Neural progenitor cell (in vitro differentiated cells): ENCODE measurements around the gene APOE. TPM values are rescaled to one million over a fixed set of nuclear protein-coding genes. Genes with fewer than 3 reads are reported as not detected.
"Not testable (repeated sequence)": the region's sequence is repeated elsewhere in the genome, so short reads cannot be mapped to it uniquely, and the experiment has no call there.

Experiments used
- DNase-seq: peaks from one replicate; pipeline ENCODE4 v3.0.0-alpha.2; 2016; ENCODE audit warnings: low spot score
- H2AFZ ChIP-seq: fragments of 200-600 bp; sonication (generic); replicated peaks from 2 replicates; pipeline ENCODE4 v1.6.1; 2016; ENCODE audit warnings: antibody characterized with exemption
- H3F3A ChIP-seq: fragments of 200-600 bp; sonication (generic); 2 replicates; pipeline ENCODE4 v1.6.1; 2016; ENCODE audit warnings: antibody characterized with exemption, low read depth
- H3K27ac ChIP-seq: fragments of 200-600 bp; sonication (generic); 2 replicates; pipeline ENCODE4 v1.5.1; 2016; ENCODE audit warnings: mild to moderate bottlenecking
- H3K27me3 ChIP-seq: fragments of 200-600 bp; sonication (generic); 2 replicates; pipeline ENCODE4 v1.6.1; 2016; ENCODE audit warnings: mild to moderate bottlenecking, moderate library complexity
- H3K36me3 ChIP-seq: fragments of 200-600 bp; sonication (generic); 2 replicates; pipeline ENCODE4 v1.5.1; 2016
- H3K4me1 ChIP-seq: fragments of 200-600 bp; sonication (generic); 2 replicates; pipeline ENCODE4 v1.6.1; 2016; ENCODE audit warnings: mixed run types
- H3K4me2 ChIP-seq: fragments of 200-600 bp; sonication (generic); 2 replicates; pipeline ENCODE4 v1.6.1; 2016
- H3K4me3 ChIP-seq: fragments of 200-600 bp; sonication (generic); 2 replicates; pipeline ENCODE4 v1.5.1; 2016
- H3K79me2 ChIP-seq: fragments of 200-600 bp; sonication (generic); 2 replicates; pipeline ENCODE4 v1.6.1; 2016; ENCODE audit warnings: low read depth
- H3K9ac ChIP-seq: fragments of 200-600 bp; sonication (generic); 2 replicates; pipeline ENCODE4 v1.6.1; 2016
- H3K9me3 ChIP-seq: fragments of 200-600 bp; sonication (generic); 2 replicates; pipeline ENCODE4 v1.5.1; 2016; ENCODE audit warnings: low read depth
- H4K20me1 ChIP-seq: fragments of 200-600 bp; sonication (generic); 2 replicates; pipeline ENCODE4 v1.6.1; 2016; ENCODE audit warnings: low read depth
- H3K27ac Mint-ChIP-seq: 3 replicates; pipeline ENCODE4 v1.8.0; 2021; ENCODE audit warnings: mixed read lengths
- H3K27me3 Mint-ChIP-seq: 2 replicates; pipeline ENCODE4 v1.8.0; 2022; ENCODE audit warnings: low read depth, mild to moderate bottlenecking, inconsistent platforms, moderate library complexity, mixed read lengths; ENCODE audit not compliant: insufficient read depth
- H3K36me3 Mint-ChIP-seq: 3 replicates; pipeline ENCODE4 v1.8.0; 2021; ENCODE audit warnings: mixed read lengths
- H3K4me1 Mint-ChIP-seq: 3 replicates; pipeline ENCODE4 v1.8.0; 2021; ENCODE audit warnings: mixed read lengths
- H3K4me3 Mint-ChIP-seq: 3 replicates; pipeline ENCODE4 v1.8.0; 2021; ENCODE audit warnings: mild to moderate bottlenecking, moderate library complexity, mixed read lengths
- H3K9me3 Mint-ChIP-seq: 3 replicates; pipeline ENCODE4 v1.8.0; 2020; ENCODE audit warnings: mixed read lengths
- CTCF ChIP-seq: fragments of 200-600 bp; sonication (generic); IDR thresholded peaks from 2 replicates; pipeline ENCODE4 v1.5.1; 2017; ENCODE audit warnings: antibody characterized with exemption, mild to moderate bottlenecking
- EZH2 ChIP-seq: fragments of 200-600 bp; sonication (generic); IDR thresholded peaks from 2 replicates; pipeline ENCODE4 v1.6.1; 2017; ENCODE audit warnings: antibody characterized with exemption, mild to moderate bottlenecking, moderate library complexity
- EZH2phosphoT487 ChIP-seq: fragments of 200-600 bp; sonication (generic); IDR thresholded peaks from 2 replicates; pipeline ENCODE4 v1.6.1; 2017; ENCODE audit warnings: antibody characterized with exemption
- total RNA-seq: library from RNA; depleted of rRNA; stranded (reverse); fragments of >200 nt; gene quantifications from 2 replicates; pipeline ENCODE4 v1.2.3, GENCODE V29; 2015; ENCODE audit warnings: low replicate concordance

The APOE gene
- total RNA-seq, 1 donor from 2014 or later, result 195 TPM

- H3K36me3 Mint-ChIP-seq, H3K79me2 ChIP-seq, H3K4me1 ChIP-seq, H3K9ac ChIP-seq, H3K27me3 ChIP-seq, H4K20me1 ChIP-seq, H3K9me3 Mint-ChIP-seq, H3K27ac ChIP-seq, H3K36me3 ChIP-seq, H3K27me3 Mint-ChIP-seq, H3K9me3 ChIP-seq: not testable (repeated sequence)
- Mint-ChIP-seq H3K27ac (peak within 1 kb of the TSS; percentile 98), H3K4me3 (peak within 1 kb of the TSS; percentile 93), H3K4me1 (peaks cover 27% of the 10 kb centered on the region)
- peak within 1 kb of the TSS; percentile 86 for H2AFZ ChIP-seq
- peak within 1 kb of the TSS; percentile 78 for H3K4me2 ChIP-seq
- DNase-seq, result peak; percentile 94
- H3K4me3 ChIP-seq, result peak within 1 kb of the TSS; percentile 64
- H3F3A ChIP-seq, result peaks cover 14% of the 10 kb centered on the region
Observed at GRCh38 chr19:44914433-44915206, 9.0 kb downstream of the APOE start, which contains the start of gene APOC1. Gene APOC1, plus strand, starts transcription at chr19:44914608. Its CDS starts 284 bp downstream, at chr19:44914892.

DNA sequence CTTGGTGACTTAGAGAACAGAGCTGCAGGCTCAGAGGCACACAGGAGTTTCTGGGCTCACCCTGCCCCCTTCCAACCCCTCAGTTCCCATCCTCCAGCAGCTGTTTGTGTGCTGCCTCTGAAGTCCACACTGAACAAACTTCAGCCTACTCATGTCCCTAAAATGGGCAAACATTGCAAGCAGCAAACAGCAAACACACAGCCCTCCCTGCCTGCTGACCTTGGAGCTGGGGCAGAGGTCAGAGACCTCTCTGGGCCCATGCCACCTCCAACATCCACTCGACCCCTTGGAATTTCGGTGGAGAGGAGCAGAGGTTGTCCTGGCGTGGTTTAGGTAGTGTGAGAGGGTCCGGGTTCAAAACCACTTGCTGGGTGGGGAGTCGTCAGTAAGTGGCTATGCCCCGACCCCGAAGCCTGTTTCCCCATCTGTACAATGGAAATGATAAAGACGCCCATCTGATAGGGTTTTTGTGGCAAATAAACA lies 18.7 kb downstream of the APOE start:
- no peaks in the 10 kb centered on the region for H3K27me3 ChIP-seq
- no peak overlapping the region for H2AFZ ChIP-seq
- H3F3A ChIP-seq, result no peaks in the 10 kb centered on the region
- Mint-ChIP-seq H3K4me1 (peaks cover 9% of the 10 kb centered on the region), H3K27ac (no peak overlapping the region), H3K27me3 (peaks cover 10% of the 10 kb centered on the region), H3K4me3 (no peak overlapping the region), H3K9me3 (no peaks in the 10 kb centered on the region), H3K36me3 (no peaks in the 10 kb centered on the region)
- H3K4me3 ChIP-seq, result no peak overlapping the region
- H3K4me2 ChIP-seq, result no peak overlapping the region
- no peak overlapping the region for H3K9ac ChIP-seq
- no peaks in the 10 kb centered on the region for H3K79me2 ChIP-seq
- H3K36me3 ChIP-seq, result no peaks in the 10 kb centered on the region
- H3K4me1 ChIP-seq, result no peaks in the 10 kb centered on the region
- H3K9me3 ChIP-seq, result no peaks in the 10 kb centered on the region
- TF ChIP-seq CTCF (no peak), EZH2 (no peak), EZH2phosphoT487 (no peak)
- no peak overlapping the region for H3K27ac ChIP-seq
- H4K20me1 ChIP-seq, result no peaks in the 10 kb centered on the region
- DNase-seq, result no peak

DNA sequence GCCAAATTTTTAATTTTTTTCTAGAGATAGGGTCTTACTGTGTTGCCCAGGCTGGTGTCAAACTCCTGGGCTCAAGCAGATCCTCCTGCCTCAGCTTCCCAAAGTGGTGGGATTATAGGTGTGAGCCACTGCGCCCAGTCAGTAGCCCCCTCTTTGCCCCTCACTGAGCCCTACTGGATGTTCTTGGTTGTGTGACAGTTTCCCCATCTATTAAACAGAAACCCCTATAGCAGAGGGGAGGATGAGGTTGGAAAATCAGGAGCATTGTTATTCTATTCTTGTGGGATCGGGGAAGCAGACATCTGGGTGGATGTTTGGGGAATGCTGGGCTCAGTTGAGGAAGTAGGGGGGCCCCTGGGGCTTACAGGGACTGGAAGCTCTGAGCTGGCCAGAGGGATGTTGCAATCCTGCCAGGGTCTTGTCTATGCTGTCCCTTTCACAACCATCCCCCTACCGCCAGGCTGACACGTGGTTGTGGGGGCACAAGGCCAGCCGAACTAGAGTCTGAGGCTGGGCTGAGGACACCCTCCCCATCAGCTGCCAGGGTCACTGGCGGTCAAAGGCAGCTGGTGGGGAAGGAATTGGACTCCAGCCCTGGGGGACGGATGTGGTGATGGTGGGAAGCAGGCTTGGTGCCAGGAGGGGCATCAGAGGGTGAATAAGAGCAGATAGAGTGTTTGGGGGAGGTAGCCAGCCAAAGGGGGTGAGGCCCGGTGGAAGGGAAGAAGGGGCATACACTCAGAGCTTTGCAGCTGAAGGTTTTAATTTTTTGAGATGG lies 19.7 kb downstream of the APOE start:
- Histone ChIP-seq H3K27ac (no peak overlapping the region), H3K9me3 (no peaks in the 10 kb centered on the region), H3K36me3 (no peaks in the 10 kb centered on the region), H3K4me3 (no peak overlapping the region), H3K27me3 (no peaks in the 10 kb centered on the region), H3K79me2 (no peaks in the 10 kb centered on the region), H3K4me2 (no peak overlapping the region), H4K20me1 (no peaks in the 10 kb centered on the region), H3K4me1 (no peaks in the 10 kb centered on the region), H2AFZ (no peak overlapping the region), H3F3A (no peaks in the 10 kb centered on the region), H3K9ac (no peak overlapping the region)
- TF ChIP-seq EZH2phosphoT487 (no peak), EZH2 (no peak), CTCF (no peak)
- no peak for DNase-seq
- peaks cover 10% of the 10 kb centered on the region for H3K27me3 Mint-ChIP-seq
- no peaks in the 10 kb centered on the region for H3K36me3 Mint-ChIP-seq
- H3K4me3 Mint-ChIP-seq, result no peak overlapping the region
- peaks cover 11% of the 10 kb centered on the region for H3K4me1 Mint-ChIP-seq
- H3K9me3 Mint-ChIP-seq, result no peaks in the 10 kb centered on the region
- peak overlapping the region; percentile 89 for H3K27ac Mint-ChIP-seq

DNA sequence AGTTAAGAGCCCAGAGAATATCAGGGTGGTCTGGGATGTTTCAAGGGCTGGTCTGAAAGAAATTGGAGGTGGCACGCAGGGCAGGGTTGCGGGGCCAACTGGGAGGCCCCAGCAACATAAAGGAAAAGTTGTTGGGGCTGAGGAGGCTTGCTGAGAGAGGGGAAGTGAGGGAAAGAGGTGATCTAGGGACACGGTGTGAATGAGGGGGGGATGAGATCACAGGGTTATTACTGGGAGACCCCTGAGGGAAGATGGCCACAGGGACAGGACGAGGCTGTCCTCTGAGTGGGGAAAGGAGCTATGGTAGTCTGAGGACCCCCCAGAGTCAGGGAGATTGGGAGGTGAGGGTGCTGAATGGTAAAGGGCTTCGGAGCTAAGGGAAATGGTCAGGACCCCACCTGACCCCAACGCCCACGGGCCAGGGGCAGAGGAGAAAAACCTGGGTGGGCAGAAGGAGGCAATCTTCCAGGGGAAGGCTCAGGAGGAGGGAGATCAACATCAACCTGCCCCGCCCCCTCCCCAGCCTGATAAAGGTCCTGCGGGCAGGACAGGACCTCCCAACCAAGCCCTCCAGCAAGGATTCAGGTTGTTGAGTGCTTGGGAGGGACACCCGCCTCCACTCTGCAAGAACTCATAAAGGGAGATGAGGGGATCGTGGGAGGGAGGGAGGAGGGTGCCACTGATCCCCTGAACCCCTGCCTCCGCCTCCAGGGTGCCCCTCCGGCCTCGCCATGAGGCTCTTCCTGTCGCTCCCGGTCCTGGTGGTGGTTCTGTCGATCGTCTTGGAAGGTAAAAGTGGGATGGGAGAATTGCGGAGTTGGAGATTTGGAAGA lies 20.9 kb downstream of the APOE start:
- not testable (repeated sequence) for H3K79me2 ChIP-seq, H3K27ac ChIP-seq, DNase-seq, H3K36me3 Mint-ChIP-seq, H3K4me1 ChIP-seq, H3F3A ChIP-seq, H3K27me3 ChIP-seq, H4K20me1 ChIP-seq, H3K9me3 Mint-ChIP-seq, H3K9me3 ChIP-seq, H3K9ac ChIP-seq, H3K27ac Mint-ChIP-seq, H3K36me3 ChIP-seq, H3K4me3 ChIP-seq
- H3K4me2 ChIP-seq, result peak overlapping the region; percentile 43
- Mint-ChIP-seq H3K4me3 (peak overlapping the region; percentile 35), H3K27me3 (peaks cover 13% of the 10 kb centered on the region), H3K4me1 (peaks cover 11% of the 10 kb centered on the region)
- peak overlapping the region; percentile 93 for H2AFZ ChIP-seq
